GM21576 (cell line): Measurements from ENCODE around the gene TBC1D24.

Experiments
- ATAC-seq: cut with Tn5 transposase; IDR thresholded peaks from one replicate; pipeline ENCODE4 v1.9.1; 2021; ENCODE audit warnings: mild to moderate bottlenecking, moderate library complexity; ENCODE audit not compliant: unreplicated experiment

The TBC1D24 gene

GRCh38 chr16:2481676-2482075, 6.7 kb downstream of the TBC1D24 start:
- no peak for ATAC-seq

DNA sequence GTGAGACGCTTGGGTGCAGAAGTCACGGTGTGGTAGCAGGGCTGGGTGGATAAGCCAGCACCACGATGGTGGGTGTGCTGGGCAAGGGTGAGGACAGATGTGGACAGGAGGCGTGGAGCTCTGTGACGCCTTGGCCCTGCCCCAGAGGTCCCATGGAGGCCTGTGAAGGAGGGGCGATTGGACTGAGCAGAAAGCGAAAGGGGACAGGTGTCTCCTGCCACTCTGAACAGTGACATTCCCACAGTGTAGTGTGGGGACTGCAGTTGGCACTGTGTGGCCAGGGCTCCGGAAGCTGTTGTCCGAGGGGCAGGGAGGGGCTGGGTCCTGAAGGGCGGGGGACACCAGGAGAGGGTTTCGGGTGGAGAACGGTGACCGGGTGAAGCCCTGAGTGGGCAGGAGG, 7.3 kb downstream of the TBC1D24 start:
- ATAC-seq: no peak

DNA sequence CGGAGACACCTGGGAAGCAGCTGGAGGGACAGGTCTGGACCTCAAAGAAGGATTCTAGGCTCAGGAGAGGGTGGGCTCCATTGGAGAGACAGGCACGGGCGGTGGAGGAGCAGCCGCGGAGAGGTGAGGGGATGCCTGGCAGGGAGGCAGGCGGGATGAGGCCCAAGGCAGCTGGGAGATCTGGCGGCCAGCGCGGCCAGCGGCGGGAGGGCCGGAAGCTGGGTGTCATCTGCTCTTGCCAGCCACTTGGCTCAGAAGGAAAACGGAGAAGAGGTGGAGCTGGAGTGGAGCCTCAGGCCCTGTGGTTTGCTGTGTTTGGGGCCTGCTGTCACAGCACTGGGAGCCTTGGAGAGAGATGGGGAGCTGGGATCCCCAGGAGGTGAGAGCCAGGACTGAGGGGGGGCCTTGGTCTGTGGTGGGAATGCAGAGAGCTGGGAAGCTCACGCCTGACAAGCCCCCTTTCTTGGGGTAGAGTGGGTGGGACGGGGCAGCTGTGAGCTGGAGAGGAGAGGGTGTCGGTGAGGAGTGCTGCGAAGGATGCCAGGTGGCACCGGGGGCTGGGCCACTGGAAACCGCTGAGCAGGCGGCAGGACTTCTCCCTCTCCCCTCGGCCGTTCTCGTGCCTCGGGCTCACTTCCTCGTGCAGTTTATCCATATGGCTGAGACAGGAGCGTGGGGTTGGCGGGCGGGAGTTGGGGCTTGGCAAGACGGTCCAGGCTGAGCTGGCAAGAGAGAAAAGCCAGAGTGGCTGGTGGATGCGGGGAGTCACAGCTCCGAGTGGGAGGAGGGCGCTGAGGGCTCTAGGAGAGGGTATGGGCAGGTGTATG, 8.0 kb downstream of the TBC1D24 start:
- ATAC-seq: no peak

- ATAC-seq: no peak
These were observed 9.3 kb downstream of the TBC1D24 start for GRCh38 chr16:2483939-2484897.

- no peak for ATAC-seq
These were observed 10.1 kb downstream of the TBC1D24 start for GRCh38 chr16:2484898-2485508.

DNA sequence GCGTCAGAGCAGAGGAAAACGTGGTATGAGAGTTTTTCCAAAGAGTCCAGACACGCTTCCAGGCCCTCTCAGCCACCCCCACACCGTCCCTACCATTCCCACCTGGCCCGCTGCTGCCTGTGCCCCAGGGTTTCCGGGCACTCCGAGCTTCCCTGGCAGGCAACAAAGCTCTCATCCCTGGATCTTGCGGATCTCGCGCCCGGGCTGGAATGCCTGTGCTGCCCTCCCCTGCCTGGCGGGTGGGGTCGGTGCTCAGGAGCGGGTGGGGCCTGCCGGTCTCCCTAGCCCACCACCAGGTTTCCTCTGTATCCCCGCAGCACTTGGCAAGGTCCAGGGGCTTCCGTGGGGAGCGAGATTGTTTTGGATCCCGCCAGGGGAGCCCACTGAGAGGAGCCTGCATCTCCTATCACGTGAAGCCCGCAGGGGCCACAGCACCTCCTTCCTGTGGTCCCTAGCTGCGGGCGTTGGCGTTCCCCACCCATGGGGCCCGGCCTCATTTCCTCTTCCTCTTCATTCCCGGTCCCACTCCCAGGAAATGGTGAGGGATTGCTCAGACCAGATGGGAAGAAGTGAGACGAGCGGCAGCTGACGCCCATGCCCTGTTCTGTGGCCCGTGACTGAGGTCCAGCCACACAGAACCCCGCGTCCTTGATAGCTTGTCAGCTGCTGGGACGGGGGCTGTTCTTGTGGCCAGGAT, 11.0 kb downstream of the TBC1D24 start:
- no peak for ATAC-seq

GRCh38 chr16:2486645-2487516, 12.0 kb downstream of the TBC1D24 start:
- no peak for ATAC-seq

GRCh38 chr16:2487517-2487842, 12.6 kb downstream of the TBC1D24 start:
- ATAC-seq: no peak

DNA sequence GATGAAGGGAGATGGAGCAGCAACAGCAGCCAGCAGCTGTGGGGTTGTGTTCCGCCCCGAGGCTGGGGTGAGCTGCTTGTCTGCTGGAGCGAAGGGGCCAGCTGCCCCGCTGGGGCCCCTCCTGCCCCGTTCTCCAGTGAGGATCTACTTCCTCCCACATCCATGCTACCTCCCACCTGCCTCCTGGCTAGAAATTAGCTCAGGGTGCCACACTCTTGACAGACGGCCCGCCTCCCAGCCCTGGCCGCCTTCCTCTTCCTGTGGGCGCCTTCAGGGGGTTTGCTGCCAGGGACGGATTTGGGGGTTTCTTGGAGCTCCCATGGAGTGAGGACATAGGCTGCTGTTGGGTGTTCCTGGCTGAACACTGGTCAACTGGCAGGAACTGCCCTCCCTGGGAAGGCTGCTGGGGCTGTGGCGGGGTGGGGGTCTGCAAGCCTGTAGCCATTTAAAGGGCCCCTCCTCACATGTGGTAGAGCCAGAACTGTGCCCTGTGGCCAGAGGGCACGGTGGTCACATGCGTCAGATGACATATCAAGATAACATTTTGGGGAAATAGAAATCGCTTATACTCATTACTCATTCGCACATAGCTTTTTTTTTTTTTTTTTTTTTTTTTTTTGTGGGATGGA, 13.1 kb downstream of the TBC1D24 start:
- ATAC-seq: no peak

DNA sequence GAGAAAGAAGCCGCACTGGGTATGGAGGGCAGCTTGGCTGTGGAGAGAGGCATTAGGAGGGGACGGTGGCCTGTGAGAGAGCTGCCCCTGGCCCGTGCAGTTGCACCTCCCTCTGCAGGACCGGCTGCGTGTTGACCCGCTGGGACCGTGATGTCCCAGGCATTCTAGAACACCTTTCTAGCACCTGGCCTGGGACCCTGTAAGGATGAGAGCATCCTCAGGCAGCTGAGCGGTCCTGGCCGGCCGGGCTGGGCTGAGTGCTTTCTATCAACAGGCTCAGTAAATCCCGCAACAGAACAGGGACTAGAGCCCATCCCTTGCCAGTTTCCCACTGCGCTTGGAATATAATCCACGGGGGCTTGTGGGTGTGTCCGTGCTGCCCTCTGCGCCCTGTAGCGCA, 14.7 kb downstream of the TBC1D24 start:
- no peak for ATAC-seq

- ATAC-seq: no peak
These were observed 15.5 kb downstream of the TBC1D24 start for GRCh38 chr16:2490190-2491105.

- no peak for ATAC-seq
These were observed 17.4 kb downstream of the TBC1D24 start for GRCh38 chr16:2492292-2492691.

GRCh38 chr16:2493605-2494004, 18.7 kb downstream of the TBC1D24 start:
- no peak for ATAC-seq

DNA sequence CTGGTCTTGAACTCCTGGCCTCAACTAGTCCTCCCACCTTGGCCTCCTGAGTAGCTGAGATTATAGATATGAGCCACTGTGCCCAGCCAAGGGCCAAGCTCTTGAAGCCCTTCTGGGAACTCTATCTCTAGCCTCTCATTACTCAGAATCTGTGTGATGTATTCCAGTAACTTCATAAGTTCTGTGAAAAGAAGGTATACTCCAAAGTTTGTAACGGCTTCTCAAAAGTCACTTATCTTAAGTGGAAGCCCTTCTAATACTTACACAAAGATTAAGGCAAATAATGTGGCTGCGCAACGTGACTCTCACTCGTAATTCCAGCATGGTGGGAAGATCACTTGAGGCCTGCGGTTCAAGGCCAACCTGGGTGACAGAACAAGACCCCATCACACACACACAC, 19.7 kb downstream of the TBC1D24 start:
- ATAC-seq: no peak

- ATAC-seq: no peak
These were observed 20.1 kb downstream of the TBC1D24 start for GRCh38 chr16:2495041-2495440.

GRCh38 chr16:2496223-2497115, 21.5 kb downstream of the TBC1D24 start:
- no peak for ATAC-seq

DNA sequence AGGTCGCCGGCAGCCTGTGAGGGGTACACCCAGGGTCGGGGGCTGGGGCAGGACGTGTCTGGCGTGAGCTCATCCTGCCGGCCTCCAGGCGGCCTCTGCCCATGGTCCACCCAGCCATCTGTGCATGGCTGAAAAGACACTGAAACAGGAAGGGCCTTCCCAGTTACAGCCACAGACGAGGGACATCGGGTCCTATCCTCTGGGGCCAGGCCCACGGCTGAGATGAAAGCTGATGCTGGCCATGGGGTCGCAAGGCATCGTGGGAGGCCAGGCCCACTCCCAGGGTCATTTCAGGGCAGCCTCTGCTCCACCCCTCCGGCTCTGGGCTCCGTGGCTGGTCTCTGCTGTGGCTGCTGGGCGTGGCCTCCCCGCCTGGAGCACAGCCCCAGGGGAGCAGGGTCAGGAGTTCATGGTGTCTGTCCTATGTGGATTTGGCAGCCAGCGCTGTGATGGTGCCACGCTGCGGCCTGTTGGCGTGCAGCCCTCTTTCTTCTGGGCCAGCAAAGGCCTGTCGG, 22.2 kb downstream of the TBC1D24 start:
- ATAC-seq: no peak
